Fibroblast of the conjunctiva (primary cell): ENCODE measurements around the gene ZNF700.
"Not testable (repeated sequence)": the region's sequence is repeated elsewhere in the genome, so short reads cannot be mapped to it uniquely, and the experiment has no call there.

ENCODE experiments used
- DNase-seq: peaks from one replicate; pipeline ENCODE4 v3.0.0-alpha.2; 2010; ENCODE audit warnings: low read depth

Gene ZNF700

DNA sequence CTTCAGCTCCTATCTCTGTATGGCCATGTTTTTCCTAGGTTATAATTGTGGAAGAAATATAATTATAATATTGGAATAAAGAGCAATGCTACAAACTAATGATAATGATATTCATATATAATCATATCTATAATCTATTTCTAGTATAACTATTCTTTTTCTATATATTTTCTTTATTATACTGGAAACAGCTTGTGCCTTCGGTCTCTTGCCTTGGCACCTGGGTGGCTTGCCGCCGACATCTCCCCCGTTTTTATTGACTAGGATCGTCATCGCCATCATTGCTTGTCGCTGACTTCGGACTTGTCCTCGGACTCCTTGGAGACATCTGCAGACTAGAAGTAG is 64.2 kb downstream of the ZNF700 start:
- DNase-seq = no peak

DNA sequence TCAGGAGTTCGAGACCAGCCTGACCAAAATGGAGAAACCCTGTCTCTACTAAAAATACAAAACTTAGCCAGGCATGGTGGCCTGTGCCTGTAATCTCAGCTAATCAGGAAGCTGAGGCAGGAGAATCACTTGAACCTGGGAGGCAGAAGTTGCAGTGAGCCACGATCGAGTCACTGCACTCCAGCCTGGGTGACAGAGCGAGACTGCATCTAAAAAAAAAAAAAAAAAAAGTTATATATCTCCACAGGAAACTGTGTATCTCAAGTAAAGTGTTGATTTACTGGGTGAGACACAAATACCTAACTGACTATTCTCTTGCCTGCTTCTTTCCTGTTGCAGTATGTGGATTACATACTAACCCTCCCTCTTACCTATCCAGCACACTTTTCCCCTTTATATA is 67.0 kb downstream of the ZNF700 start:
- not testable (repeated sequence) for DNase-seq

DNA sequence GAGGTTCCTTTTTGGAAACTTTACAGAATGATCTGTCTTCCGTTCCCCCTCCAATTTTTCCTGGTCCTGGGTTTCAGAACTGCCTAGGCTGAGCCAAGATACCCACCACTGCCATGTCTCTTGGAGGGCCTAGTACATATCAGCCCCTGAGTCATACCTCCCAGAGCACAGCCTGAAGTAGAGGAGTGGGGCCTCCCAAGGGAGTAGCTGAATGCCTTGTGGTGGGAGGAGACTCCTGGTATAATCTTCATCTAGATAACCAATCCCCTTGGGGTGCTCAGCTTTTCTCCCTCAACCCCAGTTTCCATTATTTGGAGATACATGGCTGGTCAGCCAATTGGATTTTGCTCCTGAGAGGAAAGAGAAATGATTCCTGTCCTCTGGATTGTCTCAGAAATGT is 70.3 kb downstream of the ZNF700 start:
- no peak for DNase-seq
